Upper lobe of left lung (tissue), 6 donors: ENCODE results near the gene PNKD. TPM values are rescaled to one million over a fixed set of nuclear protein-coding genes. Genes with fewer than 3 reads are reported as not detected.

Source experiments
- ATAC-seq, 2 donors: fragments of 200-7000 bp; cut with Tn5 transposase; one replicate each; pipeline ENCODE4 v1.9.1; 2022; ENCODE audit warnings: mild to moderate bottlenecking in 2 of 2, moderate library complexity in 2 of 2; ENCODE audit not compliant: low FRiP score in 2 of 2
- DNase-seq, 2 donors: peaks; one replicate each; pipeline ENCODE4 v3.0.0-alpha.2; 2019 to 2020
- H3K27ac ChIP-seq, 4 donors: fragments of 200-600 bp; sonication (generic); one replicate each; pipeline ENCODE4 v1.5.1; 2016 to 2019
- H3K27me3 ChIP-seq, 4 donors: fragments of 200-600 bp; sonication (generic); one replicate each; pipeline ENCODE4 v1.5.1; 2017 to 2019
- H3K36me3 ChIP-seq, 4 donors: fragments of 200-600 bp; sonication (generic); one replicate each; pipeline ENCODE4 v1.5.1; 2016 to 2019
- H3K4me1 ChIP-seq, 4 donors: fragments of 200-600 bp; sonication (generic); one replicate each; pipeline ENCODE4 v1.5.1; 2018 to 2019
- H3K4me3 ChIP-seq, 4 donors: fragments of 200-600 bp; sonication (generic); one replicate each; pipeline ENCODE4 v1.5.1; 2017 to 2019; ENCODE audit warnings: mild to moderate bottlenecking in 2 of 4, moderate library complexity in 1 of 4
- H3K9me3 ChIP-seq, 4 donors: fragments of 200-600 bp; sonication (generic); one replicate each; pipeline ENCODE4 v1.5.1; 2018 to 2019
- EP300 ChIP-seq, 4 donors: sonication (generic); formaldehyde crosslinking; IDR thresholded peaks; one replicate each; pipeline ENCODE4 v1.5.1; 2017; ENCODE audit warnings: antibody characterized with exemption in 4 of 4, control low read depth in 2 of 4
- POLR2A ChIP-seq, 4 donors: fragments of 450-650 bp; IDR thresholded peaks; one replicate each; pipeline ENCODE4 v1.5.1; 2016 to 2017; ENCODE audit warnings: antibody characterized with exemption in 4 of 4, mild to moderate bottlenecking in 2 of 4
- POLR2AphosphoS5 ChIP-seq, 2 donors: sonication (generic); formaldehyde crosslinking; IDR thresholded peaks; one replicate each; pipeline ENCODE4 v1.5.1; 2017; ENCODE audit warnings: antibody characterized with exemption in 2 of 2
- WGBS, 2 donors: methylation state at CpG; one replicate each; pipeline ENCODE4 v1.1.5; 2017 to 2018; 5-methylcytosine and 5-hydroxymethylcytosine counted together
- total RNA-seq, 6 donors: library from RNA; depleted of rRNA in 4 of 6; stranded (reverse); fragments of >200 nt in 4 of 6; gene quantifications; one replicate each; pipeline versions ENCODE4 v1.1.0 to v1.2.1, GENCODE V29; 2016 to 2021
- TF ChIP-seq, protein P1 (sequence below), 6 experiments: fragments of 450-650 bp in 4 of 6; fragments of 200-600 bp in 2 of 6; sonication (generic) in 2 of 6; IDR thresholded peaks; one replicate each; pipeline ENCODE4 v1.5.1; 2016 to 2019; ENCODE audit warnings: antibody characterized with exemption in 6 of 6
- donor health status: DM: no; HTN: no; CAD: no; lungs with moderate emphysema.
- donor health status: DM: no; HTN: yes; CAD: no; lungs with severe emphysema.

Gene PNKD
- total RNA-seq, 6 donors from 2014 or later = 69.8 to 153 (median 87.2) TPM

DNA sequence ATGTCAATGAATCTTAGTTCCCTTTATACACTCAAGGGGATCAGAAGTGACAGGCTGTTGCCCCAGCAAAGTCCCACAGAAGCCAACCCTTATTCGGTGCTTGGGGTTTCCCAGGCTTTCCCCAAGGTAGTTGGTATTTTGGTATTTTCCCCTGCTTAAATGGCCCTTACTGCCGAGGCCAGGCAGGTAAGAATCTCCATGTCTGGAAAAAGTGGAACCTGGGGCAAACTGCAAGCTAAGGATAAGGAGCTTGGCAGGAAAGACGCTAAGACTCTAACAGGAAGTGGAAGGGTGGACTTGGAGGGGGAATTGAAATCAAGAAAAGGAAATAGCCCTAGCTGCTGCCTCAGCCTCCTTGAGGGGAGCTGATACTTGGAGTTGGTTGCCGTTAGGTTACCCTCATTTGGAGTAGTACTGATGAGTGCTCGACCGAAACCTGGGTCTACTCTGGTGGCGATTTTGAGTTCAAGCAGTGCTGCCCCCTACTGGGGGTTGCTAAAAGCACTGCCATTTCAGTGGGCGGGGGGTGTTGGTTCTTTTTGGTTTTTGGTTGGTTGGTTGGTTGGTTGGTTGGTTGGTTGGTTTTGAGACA is 12.8 kb upstream of the PNKD start:
- TF ChIP-seq, protein P1, sequence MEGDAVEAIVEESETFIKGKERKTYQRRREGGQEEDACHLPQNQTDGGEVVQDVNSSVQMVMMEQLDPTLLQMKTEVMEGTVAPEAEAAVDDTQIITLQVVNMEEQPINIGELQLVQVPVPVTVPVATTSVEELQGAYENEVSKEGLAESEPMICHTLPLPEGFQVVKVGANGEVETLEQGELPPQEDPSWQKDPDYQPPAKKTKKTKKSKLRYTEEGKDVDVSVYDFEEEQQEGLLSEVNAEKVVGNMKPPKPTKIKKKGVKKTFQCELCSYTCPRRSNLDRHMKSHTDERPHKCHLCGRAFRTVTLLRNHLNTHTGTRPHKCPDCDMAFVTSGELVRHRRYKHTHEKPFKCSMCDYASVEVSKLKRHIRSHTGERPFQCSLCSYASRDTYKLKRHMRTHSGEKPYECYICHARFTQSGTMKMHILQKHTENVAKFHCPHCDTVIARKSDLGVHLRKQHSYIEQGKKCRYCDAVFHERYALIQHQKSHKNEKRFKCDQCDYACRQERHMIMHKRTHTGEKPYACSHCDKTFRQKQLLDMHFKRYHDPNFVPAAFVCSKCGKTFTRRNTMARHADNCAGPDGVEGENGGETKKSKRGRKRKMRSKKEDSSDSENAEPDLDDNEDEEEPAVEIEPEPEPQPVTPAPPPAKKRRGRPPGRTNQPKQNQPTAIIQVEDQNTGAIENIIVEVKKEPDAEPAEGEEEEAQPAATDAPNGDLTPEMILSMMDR (IDR thresholded peaks at IDR 0.05) = peak in 5 of 6 experiments; percentile 31 to 71 (median 54)
- TF ChIP-seq POLR2AphosphoS5 (IDR thresholded peaks at IDR 0.05) = no peak
- ATAC-seq = peak; percentile 26 to 49
- Histone ChIP-seq H3K27ac (peak overlapping the region in 3 of 4 donors; percentile 6 to 80 (median 64)), H3K4me3 (no peak overlapping the region), H3K27me3 (no peaks in the 10 kb centered on the region), H3K36me3 (peaks cover 12 to 48% (median 40%) of the 10 kb centered on the region in 4 donors), H3K4me1 (peaks cover 46 to 55% (median 48%) of the 10 kb centered on the region in 4 donors), H3K9me3 (no peaks in the 10 kb centered on the region)
- whole genome bisulfite sequencing, 2 donors = 26 to 35% methylated on average over 7 to 8 of the region's 8 CpGs
- DNase-seq = peak in 1 of 2 donors; percentile 46

DNA sequence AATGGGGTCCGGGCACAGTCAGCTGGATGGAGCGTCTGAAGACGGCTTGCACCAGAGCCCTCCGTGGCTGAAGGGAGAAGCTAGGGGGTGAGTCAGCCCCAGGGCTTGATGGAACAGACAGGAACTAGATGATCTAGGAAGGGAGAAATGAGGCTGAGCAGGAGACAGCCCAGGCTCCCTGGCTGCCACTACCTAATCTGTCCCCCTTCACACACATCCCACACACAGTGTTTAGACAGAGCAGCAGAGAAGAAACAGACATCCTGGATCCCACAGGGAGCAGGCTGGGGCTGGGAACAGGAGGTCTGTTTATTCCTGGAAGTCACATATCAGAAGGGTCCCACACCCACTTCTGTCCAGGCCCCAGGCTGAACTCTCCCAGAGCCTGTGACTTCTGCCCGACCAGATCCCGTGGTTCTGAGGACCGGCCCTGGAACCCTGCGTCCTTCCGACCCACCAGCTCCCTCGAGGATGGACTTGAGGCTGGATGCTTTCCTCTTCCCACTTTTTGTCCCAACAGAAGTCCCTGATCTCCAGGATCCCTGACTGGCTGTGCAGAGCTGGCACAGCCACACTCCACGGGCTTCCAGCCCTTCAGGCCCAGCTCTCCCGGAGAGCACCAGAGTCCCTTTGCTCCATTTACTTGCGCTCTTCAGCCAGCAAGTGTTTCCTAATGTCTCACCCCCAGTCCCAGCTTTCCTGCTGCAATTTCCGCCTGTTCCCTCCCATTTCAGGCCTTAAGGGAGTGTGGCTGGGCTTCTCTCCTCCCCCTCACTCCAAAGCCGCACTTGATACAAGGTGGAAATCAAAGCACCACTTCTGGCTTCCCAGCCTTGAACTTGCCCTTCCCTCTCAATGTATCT is 11.0 kb upstream of the PNKD start:
- peak; percentile 80 to 85 for ATAC-seq
- no peak overlapping the region for H3K4me3 ChIP-seq
- DNase-seq = peak in 1 of 2 donors; percentile 73
- TF ChIP-seq POLR2A (IDR thresholded peaks at IDR 0.05) (peak in 1 of 4 donors; percentile 30), POLR2AphosphoS5 (IDR thresholded peaks at IDR 0.05) (peak; percentile 27 to 53), EP300 (IDR thresholded peaks at IDR 0.05) (peak in 2 of 4 donors; percentile 42 to 49)
- TF ChIP-seq, protein P1 (IDR thresholded peaks at IDR 0.05) = no peak
- H3K36me3 ChIP-seq = peaks cover 0 to 47% (median 37%) of the 10 kb centered on the region in 4 donors
- no peaks in the 10 kb centered on the region for H3K9me3 ChIP-seq
- H3K27ac ChIP-seq = peak overlapping the region; percentile 69 to 85 (median 77)
- no peaks in the 10 kb centered on the region for H3K27me3 ChIP-seq
- WGBS, 2 donors = 42 to 46% methylated on average over 15 of the region's 15 CpGs
- H3K4me1 ChIP-seq = peaks cover 54 to 64% (median 60%) of the 10 kb centered on the region in 4 donors

DNA sequence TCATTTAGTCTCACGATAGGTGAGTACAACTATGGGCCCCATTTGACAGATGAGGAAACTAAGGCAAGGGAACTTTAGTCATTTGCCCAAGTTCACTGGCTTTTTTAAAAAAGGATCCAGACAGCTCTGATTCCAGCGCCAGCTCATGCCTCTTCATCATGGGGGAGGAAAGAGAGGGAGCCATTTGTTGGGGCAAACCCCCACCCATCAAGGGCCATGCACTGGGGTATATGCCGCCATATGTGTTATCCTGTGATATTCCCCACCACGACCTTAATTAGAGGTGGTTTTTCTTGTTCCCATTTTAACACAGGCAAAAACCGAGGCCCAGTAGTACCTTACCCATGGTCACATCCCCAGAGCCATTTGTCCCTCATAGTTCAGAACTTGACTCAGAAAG is 10.2 kb upstream of the PNKD start:
- H3K27me3 ChIP-seq = no peaks in the 10 kb centered on the region
- no peak overlapping the region for H3K4me3 ChIP-seq
- H3K9me3 ChIP-seq = no peaks in the 10 kb centered on the region
- peak overlapping the region; percentile 69 to 85 (median 77) for H3K27ac ChIP-seq
- ATAC-seq = no peak
- 79 to 89% methylated on average over 4 to 5 of the region's 5 CpGs for WGBS, 2 donors
- no peak for DNase-seq
- TF ChIP-seq POLR2AphosphoS5 (IDR thresholded peaks at IDR 0.05) (no peak), EP300 (IDR thresholded peaks at IDR 0.05) (no peak)
- H3K4me1 ChIP-seq = peaks cover 54 to 72% (median 63%) of the 10 kb centered on the region in 4 donors
- peaks cover 0 to 47% (median 37%) of the 10 kb centered on the region in 4 donors for H3K36me3 ChIP-seq

DNA sequence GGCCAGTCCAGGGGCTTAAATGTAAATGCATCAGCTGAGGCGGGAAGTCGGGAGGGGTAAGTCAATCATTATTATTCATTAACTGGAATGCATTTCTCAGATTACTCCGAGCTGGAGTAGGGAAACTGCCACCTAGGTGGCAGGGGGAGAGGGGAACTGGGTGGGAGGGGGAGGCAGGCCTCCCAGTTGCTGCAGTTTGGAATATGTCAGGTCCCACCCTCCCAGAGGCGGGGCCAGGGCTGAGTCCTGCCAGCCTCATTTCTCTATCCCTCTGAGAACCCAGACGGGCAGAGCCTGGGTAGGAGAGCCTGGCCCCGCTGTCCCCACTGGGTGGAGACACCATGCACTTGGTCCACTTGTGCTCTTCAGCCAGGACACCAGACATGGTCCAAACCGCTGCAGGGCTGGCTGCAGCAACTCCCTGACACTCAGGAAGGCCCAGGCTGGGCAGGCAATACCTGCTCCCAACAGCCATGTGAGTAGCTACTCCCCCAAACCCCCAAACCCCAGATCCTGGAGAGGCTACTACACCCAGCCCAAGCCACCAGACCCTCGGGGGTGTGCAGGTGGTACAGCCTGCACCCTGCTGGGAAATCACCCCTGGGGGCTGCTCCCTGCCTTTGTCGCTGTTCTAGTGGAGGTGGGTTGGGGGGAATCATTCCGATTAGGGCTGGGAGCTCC is 9.4 kb upstream of the PNKD start, which contains the start of gene GPBAR1:
Gene GPBAR1, plus strand, starts transcription at position 274 of the 681 bp plus-strand sequence. CDS start 1,710 bp downstream, outside the sequence.
- Histone ChIP-seq H3K4me3 (no peak within 1 kb of the TSS), H3K4me1 (peaks cover 54 to 72% (median 63%) of the 10 kb centered on the region in 4 donors), H3K27me3 (no peaks in the 10 kb centered on the region), H3K9me3 (no peaks in the 10 kb centered on the region), H3K27ac (peak within 1 kb of the TSS; percentile 69 to 85 (median 77)), H3K36me3 (peaks cover 6 to 47% (median 37%) of the 10 kb centered on the region in 4 donors)
- 64 to 71% methylated on average over 7 to 9 of the region's 10 CpGs for whole genome bisulfite sequencing, 2 donors
- TF ChIP-seq, protein P1 (IDR thresholded peaks at IDR 0.05) = no peak
- TF ChIP-seq POLR2A (IDR thresholded peaks at IDR 0.05) = peak in 1 of 4 donors; percentile 10
- TF ChIP-seq EP300 (IDR thresholded peaks at IDR 0.05) = no peak
- peak; percentile 11 to 25 for ATAC-seq
- DNase-seq = peak in 1 of 2 donors; percentile 57
